Parathyroid adenoma (tissue), 2 donors: ENCODE data around the gene FALEC.

Source experiments
- H2AFZ ChIP-seq: fragments of 300-600 bp; sonication (generic); one replicate; pipeline ENCODE4 v1.7.0; 2017; ENCODE audit warnings: antibody characterized with exemption, mild to moderate bottlenecking
- H3K27ac ChIP-seq: fragments of 300-600 bp; sonication (generic); one replicate; pipeline ENCODE4 v1.7.0; 2017
- H3K27me3 ChIP-seq: fragments of 300-600 bp; sonication (generic); one replicate; pipeline ENCODE4 v1.7.0; 2017; ENCODE audit warnings: low read length; ENCODE audit not compliant: control insufficient read depth, insufficient read depth
- H3K36me3 ChIP-seq: fragments of 300-600 bp; sonication (generic); one replicate; pipeline ENCODE4 v1.7.0; 2017; ENCODE audit warnings: low read length; ENCODE audit not compliant: control insufficient read depth, insufficient read depth
- H3K4me1 ChIP-seq: fragments of 300-600 bp; sonication (generic); one replicate; pipeline ENCODE4 v1.7.0; 2017; ENCODE audit warnings: control low read depth
- H3K4me2 ChIP-seq: fragments of 300-600 bp; sonication (generic); one replicate; pipeline ENCODE4 v1.7.0; 2017; ENCODE audit warnings: low read length
- H3K4me3 ChIP-seq: fragments of 300-600 bp; sonication (generic); one replicate; pipeline ENCODE4 v1.7.0; 2017; ENCODE audit warnings: low read depth, low read length
- H3K79me2 ChIP-seq: fragments of 300-600 bp; sonication (generic); one replicate; pipeline ENCODE4 v1.7.0; 2017; ENCODE audit warnings: control low read depth
- H3K9ac ChIP-seq: fragments of 300-600 bp; sonication (generic); one replicate; pipeline ENCODE4 v1.7.0; 2017; ENCODE audit warnings: mild to moderate bottlenecking
- H3K9me3 ChIP-seq: fragments of 300-600 bp; sonication (generic); one replicate; pipeline ENCODE4 v1.7.0; 2017; ENCODE audit warnings: low read length; ENCODE audit not compliant: control insufficient read depth
- CTCF ChIP-seq: fragments of 300-600 bp; sonication (generic); IDR thresholded peaks from one replicate; pipeline ENCODE4 v1.7.0; 2017; ENCODE audit warnings: antibody characterized with exemption, mild to moderate bottlenecking
- donor health status: primary hyperparathyroidism.

FALEC gene

GRCh38 chr1:150536836-150537731 lies 21.5 kb downstream of the FALEC start:
- Histone ChIP-seq H3K4me2 (no peak overlapping the region), H3K27me3 (no peaks in the 10 kb centered on the region), H3K4me1 (no peaks in the 10 kb centered on the region), H3K4me3 (no peak overlapping the region), H3K27ac (no peak overlapping the region), H2AFZ (no peak overlapping the region), H3K36me3 (no peaks in the 10 kb centered on the region), H3K9me3 (no peaks in the 10 kb centered on the region), H3K9ac (no peak overlapping the region), H3K79me2 (no peaks in the 10 kb centered on the region)
- TF ChIP-seq CTCF = no peak

- no peak overlapping the region for H3K4me3 ChIP-seq
- H3K4me2 ChIP-seq = no peak overlapping the region
- no peaks in the 10 kb centered on the region for H3K36me3 ChIP-seq
- H3K4me1 ChIP-seq = no peaks in the 10 kb centered on the region
- H3K27me3 ChIP-seq = no peaks in the 10 kb centered on the region
- no peak for TF ChIP-seq CTCF
- no peak overlapping the region for H2AFZ ChIP-seq
- no peaks in the 10 kb centered on the region for H3K9me3 ChIP-seq
- H3K27ac ChIP-seq = no peak overlapping the region
- H3K9ac ChIP-seq = no peak overlapping the region
- H3K79me2 ChIP-seq = no peaks in the 10 kb centered on the region
Measured at GRCh38 chr1:150537732-150538684, 22.5 kb downstream of the FALEC start.

GRCh38 chr1:150543500-150544143 lies 28.1 kb downstream of the FALEC start:
- no peaks in the 10 kb centered on the region for H3K9me3 ChIP-seq
- no peaks in the 10 kb centered on the region for H3K27me3 ChIP-seq
- no peak overlapping the region for H3K4me2 ChIP-seq
- H2AFZ ChIP-seq = no peak overlapping the region
- H3K79me2 ChIP-seq = no peaks in the 10 kb centered on the region
- no peaks in the 10 kb centered on the region for H3K36me3 ChIP-seq
- no peak overlapping the region for H3K4me3 ChIP-seq
- no peak overlapping the region for H3K9ac ChIP-seq
- H3K4me1 ChIP-seq = no peaks in the 10 kb centered on the region
- no peak overlapping the region for H3K27ac ChIP-seq
- no peak for TF ChIP-seq CTCF

- Histone ChIP-seq H3K36me3 (no peaks in the 10 kb centered on the region), H3K4me1 (no peaks in the 10 kb centered on the region), H3K4me3 (no peak overlapping the region), H3K27ac (no peak overlapping the region), H3K79me2 (no peaks in the 10 kb centered on the region), H3K9ac (no peak overlapping the region), H3K27me3 (no peaks in the 10 kb centered on the region), H3K4me2 (no peak overlapping the region), H3K9me3 (no peaks in the 10 kb centered on the region), H2AFZ (no peak overlapping the region)
- TF ChIP-seq CTCF = no peak
Measured at GRCh38 chr1:150544204-150544603, 28.7 kb downstream of the FALEC start.
